BJ (cell line): ENCODE data around the gene PHF11. TPM values are rescaled to one million over a fixed set of nuclear protein-coding genes. Genes with fewer than 3 reads are reported as not detected.

Source experiments
- CTCF ChIA-PET: fragments of 350-600 bp; formaldehyde crosslinking; extraction: SDS; loops from one replicate; lab custom pipeline; 2021; ENCODE audit warnings: antibody characterized with exemption, inconsistent platforms; lab: Yijun Ruan, JAX
- POLR2A ChIA-PET: fragments of 300-600 bp; sonication (Branson Sonifier 250); formaldehyde crosslinking; extraction: SDS; loops from one replicate; lab custom pipeline; 2021; ENCODE audit warnings: antibody characterized with exemption; lab: Charles Lee
- DNase-seq: peaks from one replicate; pipeline ENCODE4 v3.0.0-alpha.2; 2011; ENCODE audit warnings: low read depth
- H3K27me3 ChIP-seq: 2 replicates; pipeline ENCODE4 v1.6.0; 2011; ENCODE audit warnings: low read length; ENCODE audit not compliant: control insufficient read depth, insufficient read depth
- H3K36me3 ChIP-seq: 2 replicates; pipeline ENCODE4 v1.5.1; 2011; ENCODE audit warnings: low read length; ENCODE audit not compliant: control insufficient read depth, insufficient read depth
- H3K4me3 ChIP-seq: 2 replicates; pipeline ENCODE4 v1.5.1; 2011; ENCODE audit warnings: low read depth, mild to moderate bottlenecking, control low read depth, low read length
- CTCF ChIP-seq: IDR thresholded peaks from 2 replicates; pipeline ENCODE4 v1.5.1; 2011; ENCODE audit warnings: low read depth, mild to moderate bottlenecking, control low read depth, inconsistent platforms, low read length, moderate library complexity; ENCODE audit not compliant: insufficient read depth
- polyA plus RNA-seq: library from polyadenylated mRNA; depleted of rRNA; stranded (reverse); fragments of >200 nt; gene quantifications from 2 replicates; pipeline ENCODE4 v1.2.3, GENCODE V29; 2011

The PHF11 gene
- polyA plus RNA-seq, 1 experiment, result 18.7 TPM

DNA sequence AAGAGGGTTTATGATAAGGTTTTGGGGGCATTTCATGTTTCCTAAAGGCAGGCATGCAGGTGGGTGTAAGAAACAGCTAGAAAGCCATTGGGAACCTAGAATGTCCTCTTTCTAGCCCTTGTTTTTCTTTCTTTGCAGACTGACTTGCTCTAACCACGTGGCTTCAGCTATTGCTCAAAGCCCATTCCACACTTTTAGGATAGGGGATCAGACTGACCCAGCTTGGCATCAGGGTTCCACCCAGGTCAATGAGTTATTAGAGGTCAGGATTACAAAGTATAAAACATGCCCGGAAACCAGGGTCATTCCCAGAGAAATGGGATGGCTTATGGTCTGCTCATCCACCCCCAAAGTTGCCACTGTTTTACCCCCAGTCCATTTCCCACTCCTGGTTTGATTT lies 16.8 kb downstream of the PHF11 start:
- no peak for TF ChIP-seq CTCF
- POLR2A ChIA-PET, result no interaction called here
- Histone ChIP-seq H3K36me3 (peaks cover 9% of the 10 kb centered on the region), H3K27me3 (no peaks in the 10 kb centered on the region), H3K4me3 (no peak overlapping the region)
- DNase-seq, result no peak
- CTCF ChIA-PET, result interaction anchor here (0.9 kb wide), 1 partner anchor 94 kb away, joined by 4 read pairs; no protein-coding TSS in a partner anchor

- DNase-seq, result no peak
- POLR2A ChIA-PET, result no interaction called here
- Histone ChIP-seq H3K4me3 (no peak overlapping the region), H3K36me3 (peaks cover 11% of the 10 kb centered on the region), H3K27me3 (no peaks in the 10 kb centered on the region)
- CTCF ChIA-PET, result interaction anchor here (0.7 kb wide), 1 partner anchor 14 kb away, joined by 3 read pairs; no protein-coding TSS in a partner anchor
- no peak for TF ChIP-seq CTCF
These were observed 20.7 kb downstream of the PHF11 start for GRCh38 chr13:49516467-49516866.

- ChIA-PET CTCF (interaction anchor here (0.6 to 0.7 kb wide), 2 partner anchors 90 to 211 kb away, joined by 3 read pairs; no protein-coding TSS in a partner anchor), POLR2A (no interaction called here)
These were observed 21.7 kb downstream of the PHF11 start for GRCh38 chr13:49517461-49517860.

GRCh38 chr13:49521224-49521623 lies 25.5 kb downstream of the PHF11 start:
- TF ChIP-seq CTCF, result no peak
- CTCF ChIA-PET, result no interaction called here
- H3K4me3 ChIP-seq, result no peak overlapping the region
- H3K36me3 ChIP-seq, result peaks cover 1% of the 10 kb centered on the region; the same call in 1 of the 2 replicates
- POLR2A ChIA-PET, result no interaction called here
- no peak for DNase-seq
- H3K27me3 ChIP-seq, result no peaks in the 10 kb centered on the region

More at GRCh38 chr13:49517461-49517860, 21.7 kb downstream of the PHF11 start:
- Histone ChIP-seq H3K36me3 (peaks cover 11% of the 10 kb centered on the region), H3K27me3 (no peaks in the 10 kb centered on the region), H3K4me3 (no peak overlapping the region)
- peak; percentile 72 for TF ChIP-seq CTCF
- DNase-seq, result no peak

- no peak for TF ChIP-seq CTCF
- POLR2A ChIA-PET, result no interaction called here
- peaks cover 2% of the 10 kb centered on the region; the same call in 1 of the 2 replicates for H3K36me3 ChIP-seq
- CTCF ChIA-PET, result no interaction called here
- no peak for DNase-seq
- no peak overlapping the region for H3K4me3 ChIP-seq
- H3K27me3 ChIP-seq, result no peaks in the 10 kb centered on the region
These were observed 29.2 kb downstream of the PHF11 start for GRCh38 chr13:49524740-49525501.
